HS-5 (cell line): ENCODE measurements around the gene SSU72.
"Not testable (repeated sequence)": the region's sequence is repeated elsewhere in the genome, so short reads cannot be mapped to it uniquely, and the experiment has no call there.

Source experiments
- DNase-seq: peaks from one replicate; pipeline ENCODE4 v3.0.0-alpha.2; 2012; ENCODE audit warnings: low read depth

Gene SSU72

GRCh38 chr1:1495461-1495975 is 79.1 kb downstream of the SSU72 start:
- not testable (repeated sequence) for DNase-seq

DNA sequence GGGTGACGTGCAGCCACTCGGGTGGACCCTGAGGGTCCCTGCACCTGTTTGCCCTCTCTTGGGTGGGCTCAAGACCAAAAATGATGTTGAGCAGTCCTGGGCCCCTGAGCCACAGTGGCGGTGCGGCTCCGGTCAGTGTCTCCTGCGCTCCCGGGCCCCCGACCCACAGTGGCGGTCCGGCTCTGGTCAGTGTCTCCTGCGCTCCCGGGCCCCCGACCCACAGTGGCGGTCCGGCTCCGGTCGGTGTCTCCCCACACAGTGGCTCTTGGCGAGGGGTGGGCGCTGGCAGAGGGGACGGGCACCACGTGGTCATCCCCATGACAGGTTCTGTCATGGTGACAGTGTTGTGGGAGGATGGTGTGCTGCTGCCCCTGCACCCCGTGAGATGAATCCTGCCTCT is 80.4 kb downstream of the SSU72 start:
- DNase-seq, result not testable (repeated sequence)
